Thoracic aorta (tissue), 2 donors: ENCODE measurements around the gene PLSCR5. TPM values are rescaled to one million over a fixed set of nuclear protein-coding genes. Genes with fewer than 3 reads are reported as not detected.

Experiments used
- ATAC-seq: fragments of 150-250 bp; one replicate; pipeline ENCODE4 v1.8.0; 2017; ENCODE audit warnings: low read depth; ENCODE audit not compliant: insufficient number of reproducible peaks, low FRiP score
- DNase-seq: peaks from one replicate; pipeline ENCODE4 v3.0.0-alpha.2; 2020; ENCODE audit warnings: low spot score
- H3K27ac ChIP-seq, 2 donors: fragments of 200-600 bp; sonication (generic); 1 replicate in 1 of 2; 2 replicates in 1 of 2; pipeline ENCODE4 v1.5.1; 2016; ENCODE audit warnings: mild to moderate bottlenecking in 2 of 2, moderate library complexity in 2 of 2
- H3K27me3 ChIP-seq: fragments of 200-600 bp; sonication (generic); replicated peaks from 2 replicates; pipeline ENCODE4 v1.6.0; 2016; ENCODE audit warnings: mild to moderate bottlenecking; ENCODE audit not compliant: insufficient read depth
- H3K36me3 ChIP-seq: fragments of 200-600 bp; sonication (generic); one replicate; pipeline ENCODE4 v1.5.1; 2016
- H3K4me1 ChIP-seq, 2 donors: fragments of 200-600 bp; sonication (generic); 1 replicate in 1 of 2; 2 replicates in 1 of 2; pipeline versions ENCODE4 v1.5.1 to v1.6.0; 2016; ENCODE audit warnings: low read depth in 2 of 2, mild to moderate bottlenecking in 1 of 2; ENCODE audit not compliant: control insufficient read depth in 1 of 2
- H3K4me3 ChIP-seq: fragments of 200-600 bp; sonication (generic); 2 replicates; pipeline ENCODE4 v1.5.1; 2016; ENCODE audit warnings: mild to moderate bottlenecking
- H3K9me3 ChIP-seq: fragments of 200-600 bp; sonication (generic); 2 replicates; pipeline ENCODE4 v1.5.1; 2016
- CTCF ChIP-seq: fragments of 200-600 bp; sonication (generic); IDR thresholded peaks from one replicate; pipeline ENCODE4 v1.5.1; 2019; ENCODE audit warnings: antibody characterized with exemption
- total RNA-seq, 2 donors: library from RNA; depleted of rRNA; stranded (reverse); fragments of >200 nt; gene quantifications; one replicate each; pipeline versions ENCODE4 v1.1.0 to v1.2.3, GENCODE V29; 2016

PLSCR5 gene
- total RNA-seq, 2 donors from 2014 or later, result not detected

GRCh38 chr3:146628671-146629070 lies 23.5 kb upstream of the PLSCR5 start:
- DNase-seq, result no peak
- Histone ChIP-seq H3K9me3 (no peaks in the 10 kb centered on the region), H3K27ac (no peak overlapping the region), H3K36me3 (no peaks in the 10 kb centered on the region), H3K4me1 (no peaks in the 10 kb centered on the region), H3K4me3 (no peak overlapping the region), H3K27me3 (no peaks in the 10 kb centered on the region)
- no peak for TF ChIP-seq CTCF
- ATAC-seq, result no peak

GRCh38 chr3:146626403-146627122 lies 21.4 kb upstream of the PLSCR5 start:
- DNase-seq, result no peak
- no peaks in the 10 kb centered on the region for H3K36me3 ChIP-seq
- no peaks in the 10 kb centered on the region for H3K4me1 ChIP-seq
- H3K27ac ChIP-seq, result no peak overlapping the region
- H3K4me3 ChIP-seq, result no peak overlapping the region
- TF ChIP-seq CTCF, result no peak
- ATAC-seq, result no peak
- no peaks in the 10 kb centered on the region for H3K9me3 ChIP-seq
- H3K27me3 ChIP-seq, result no peaks in the 10 kb centered on the region

GRCh38 chr3:146625186-146625775 lies 20.1 kb upstream of the PLSCR5 start:
- H3K4me3 ChIP-seq, result peak overlapping the region; percentile 28
- no peaks in the 10 kb centered on the region for H3K4me1 ChIP-seq
- H3K27me3 ChIP-seq, result no peaks in the 10 kb centered on the region
- DNase-seq (no peak), ATAC-seq (no peak)
- H3K36me3 ChIP-seq, result no peaks in the 10 kb centered on the region
- TF ChIP-seq CTCF, result no peak
- no peak overlapping the region for H3K27ac ChIP-seq
- H3K9me3 ChIP-seq, result no peaks in the 10 kb centered on the region

- no peaks in the 10 kb centered on the region for H3K27me3 ChIP-seq
- H3K27ac ChIP-seq, result no peak overlapping the region
- no peak for ATAC-seq
- TF ChIP-seq CTCF, result no peak
- H3K36me3 ChIP-seq, result no peaks in the 10 kb centered on the region
- no peaks in the 10 kb centered on the region for H3K4me1 ChIP-seq
- no peaks in the 10 kb centered on the region for H3K9me3 ChIP-seq
- DNase-seq, result no peak
- no peak overlapping the region for H3K4me3 ChIP-seq
These were observed 16.6 kb upstream of the PLSCR5 start for GRCh38 chr3:146621723-146622122.

GRCh38 chr3:146612015-146612414 lies 6.9 kb upstream of the PLSCR5 start:
- no peaks in the 10 kb centered on the region for H3K4me1 ChIP-seq
- H3K27me3 ChIP-seq, result no peaks in the 10 kb centered on the region
- H3K4me3 ChIP-seq, result no peak overlapping the region
- ATAC-seq (no peak), DNase-seq (no peak)
- no peak for TF ChIP-seq CTCF
- no peaks in the 10 kb centered on the region for H3K9me3 ChIP-seq
- H3K36me3 ChIP-seq, result no peaks in the 10 kb centered on the region
- H3K27ac ChIP-seq, result no peak overlapping the region
